ENCODE data around the gene C2CD3.
"Not testable (repeated sequence)": the region's sequence is repeated elsewhere in the genome, so short reads cannot be mapped to it uniquely, and the experiment has no call there.

The C2CD3 gene

DNA sequence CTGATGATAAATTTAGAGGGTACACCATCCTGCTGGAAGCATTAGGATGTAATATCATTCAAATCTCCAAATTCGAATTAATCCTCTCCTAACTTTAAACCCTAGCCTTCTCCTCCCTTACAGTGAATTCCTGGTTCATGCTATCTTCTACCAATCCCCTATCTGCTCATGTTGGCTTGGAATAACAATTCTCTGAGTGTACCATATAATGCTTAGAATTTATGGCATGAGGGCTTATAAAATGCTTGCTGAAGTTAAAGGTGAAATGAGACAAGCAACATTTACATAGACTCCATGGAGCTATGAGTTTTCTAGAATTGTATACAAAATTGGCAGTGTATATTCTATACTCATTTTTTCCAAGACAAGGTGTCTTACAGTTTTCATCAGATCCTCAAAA, 79.3 kb downstream of the C2CD3 start:
- Histone ChIP-seq H3K27me3 (ENCODE audit: insufficient read depth, low read depth, severe bottlenecking) (no peaks in the 10 kb centered on the region), H3K9me3 (ENCODE audit: severe bottlenecking) (no peaks in the 10 kb centered on the region), H3K27ac (no peak overlapping the region), H3K36me3 (peaks cover 80% of the 10 kb centered on the region), H3K4me3 (ENCODE audit: low read depth, low read length) (no peak overlapping the region)
- DNase-seq = no peak
- TF ChIP-seq, protein P1, sequence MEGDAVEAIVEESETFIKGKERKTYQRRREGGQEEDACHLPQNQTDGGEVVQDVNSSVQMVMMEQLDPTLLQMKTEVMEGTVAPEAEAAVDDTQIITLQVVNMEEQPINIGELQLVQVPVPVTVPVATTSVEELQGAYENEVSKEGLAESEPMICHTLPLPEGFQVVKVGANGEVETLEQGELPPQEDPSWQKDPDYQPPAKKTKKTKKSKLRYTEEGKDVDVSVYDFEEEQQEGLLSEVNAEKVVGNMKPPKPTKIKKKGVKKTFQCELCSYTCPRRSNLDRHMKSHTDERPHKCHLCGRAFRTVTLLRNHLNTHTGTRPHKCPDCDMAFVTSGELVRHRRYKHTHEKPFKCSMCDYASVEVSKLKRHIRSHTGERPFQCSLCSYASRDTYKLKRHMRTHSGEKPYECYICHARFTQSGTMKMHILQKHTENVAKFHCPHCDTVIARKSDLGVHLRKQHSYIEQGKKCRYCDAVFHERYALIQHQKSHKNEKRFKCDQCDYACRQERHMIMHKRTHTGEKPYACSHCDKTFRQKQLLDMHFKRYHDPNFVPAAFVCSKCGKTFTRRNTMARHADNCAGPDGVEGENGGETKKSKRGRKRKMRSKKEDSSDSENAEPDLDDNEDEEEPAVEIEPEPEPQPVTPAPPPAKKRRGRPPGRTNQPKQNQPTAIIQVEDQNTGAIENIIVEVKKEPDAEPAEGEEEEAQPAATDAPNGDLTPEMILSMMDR (IDR thresholded peaks at IDR 0.05; ENCODE audit: low read depth, low read length) = no peak

DNA sequence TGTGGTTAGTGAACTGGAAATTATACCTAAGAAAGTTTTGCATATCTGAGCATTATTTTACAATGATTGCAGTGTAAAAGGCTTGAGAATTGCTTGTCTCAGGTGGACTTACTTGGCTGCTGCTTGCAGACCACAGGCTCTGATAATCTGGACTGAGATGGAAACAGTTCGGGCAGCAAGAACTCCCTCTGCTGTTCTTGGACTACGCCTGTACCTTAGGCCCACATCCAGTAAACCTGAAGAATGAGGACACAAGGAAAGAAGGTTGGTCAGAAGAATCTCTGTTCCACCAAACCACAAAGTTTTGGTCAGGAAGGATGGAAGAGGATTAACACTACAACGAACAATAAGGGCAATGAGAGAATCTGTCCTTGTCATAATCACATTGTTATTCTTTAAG, 80.1 kb downstream of the C2CD3 start:
- Histone ChIP-seq H3K27me3 (ENCODE audit: insufficient read depth, low read depth, severe bottlenecking) (no peaks in the 10 kb centered on the region), H3K9me3 (ENCODE audit: severe bottlenecking) (no peaks in the 10 kb centered on the region), H3K4me3 (ENCODE audit: low read depth, low read length) (no peak overlapping the region), H3K36me3 (peaks cover 85% of the 10 kb centered on the region), H3K27ac (no peak overlapping the region)
- TF ChIP-seq, protein P1 (IDR thresholded peaks at IDR 0.05; ENCODE audit: low read depth, low read length) = peak; percentile 48
- DNase-seq = peak; percentile 10

DNA sequence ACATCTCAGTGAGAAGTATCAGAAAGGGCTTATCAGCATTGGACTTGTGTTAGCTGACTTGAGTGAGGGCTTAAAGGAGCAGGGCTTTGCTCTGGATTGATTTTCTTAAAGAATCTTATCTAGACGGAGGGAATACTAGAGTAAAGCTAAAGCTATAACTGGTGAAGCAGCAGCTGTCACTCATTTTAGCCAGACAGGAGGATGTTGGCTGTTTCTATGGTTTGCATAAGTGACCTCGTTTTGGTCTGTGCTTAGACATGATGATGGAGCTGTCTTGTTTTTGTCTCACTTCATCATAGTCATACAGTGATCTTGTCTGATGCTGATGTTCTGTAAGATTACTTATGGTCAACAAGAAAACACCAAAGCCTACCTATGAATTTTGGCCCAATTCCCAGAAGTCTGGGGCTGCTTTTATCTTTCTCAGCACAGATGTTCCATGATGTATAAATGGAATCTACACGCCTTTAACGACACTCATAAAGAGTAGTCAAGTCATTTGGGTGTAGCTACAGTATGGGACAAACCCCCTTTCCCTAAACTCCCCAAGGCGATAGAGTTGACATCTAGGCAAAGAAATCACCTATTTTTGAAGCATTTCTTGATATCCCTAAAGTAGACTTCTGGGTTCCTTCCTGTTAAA, 84.4 kb downstream of the C2CD3 start:
- no peak for DNase-seq

DNA sequence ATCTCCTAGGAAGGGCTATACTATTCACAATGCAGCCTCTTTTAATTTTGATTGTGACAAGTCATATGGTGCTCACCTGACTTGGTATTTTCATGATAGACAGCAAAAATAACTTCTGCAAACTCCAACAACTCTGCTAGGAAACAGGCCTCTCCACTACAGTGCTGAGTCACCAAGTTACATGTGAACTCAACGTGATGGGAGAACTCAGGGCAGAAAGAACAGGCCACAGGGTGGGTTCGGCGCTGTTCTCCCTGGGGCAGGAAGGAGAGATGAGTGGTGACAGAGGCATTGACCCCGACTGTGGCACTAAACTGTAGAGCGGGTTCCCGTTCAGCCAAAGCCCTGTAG, 85.3 kb downstream of the C2CD3 start:
- DNase-seq = no peak
- no peak overlapping the region for H3K4me3 ChIP-seq (ENCODE audit: low read depth, low read length)
- TF ChIP-seq, protein P1 (IDR thresholded peaks at IDR 0.05; ENCODE audit: low read depth, low read length) = no peak
- H3K27ac ChIP-seq = no peak overlapping the region
- peaks cover 83% of the 10 kb centered on the region for H3K36me3 ChIP-seq
- H3K9me3 ChIP-seq (ENCODE audit: severe bottlenecking) = no peaks in the 10 kb centered on the region
- H3K27me3 ChIP-seq (ENCODE audit: insufficient read depth, low read depth, severe bottlenecking) = no peaks in the 10 kb centered on the region

More for the DNA sequence above, 84.4 kb downstream of the C2CD3 start:
- Histone ChIP-seq H3K4me3 (ENCODE audit: low read depth, low read length) (no peak overlapping the region), H3K27ac (no peak overlapping the region), H3K9me3 (ENCODE audit: severe bottlenecking) (no peaks in the 10 kb centered on the region), H3K27me3 (ENCODE audit: insufficient read depth, low read depth, severe bottlenecking) (no peaks in the 10 kb centered on the region), H3K36me3 (peaks cover 83% of the 10 kb centered on the region)
- TF ChIP-seq, protein P1 (IDR thresholded peaks at IDR 0.05; ENCODE audit: low read depth, low read length) = no peak

DNA sequence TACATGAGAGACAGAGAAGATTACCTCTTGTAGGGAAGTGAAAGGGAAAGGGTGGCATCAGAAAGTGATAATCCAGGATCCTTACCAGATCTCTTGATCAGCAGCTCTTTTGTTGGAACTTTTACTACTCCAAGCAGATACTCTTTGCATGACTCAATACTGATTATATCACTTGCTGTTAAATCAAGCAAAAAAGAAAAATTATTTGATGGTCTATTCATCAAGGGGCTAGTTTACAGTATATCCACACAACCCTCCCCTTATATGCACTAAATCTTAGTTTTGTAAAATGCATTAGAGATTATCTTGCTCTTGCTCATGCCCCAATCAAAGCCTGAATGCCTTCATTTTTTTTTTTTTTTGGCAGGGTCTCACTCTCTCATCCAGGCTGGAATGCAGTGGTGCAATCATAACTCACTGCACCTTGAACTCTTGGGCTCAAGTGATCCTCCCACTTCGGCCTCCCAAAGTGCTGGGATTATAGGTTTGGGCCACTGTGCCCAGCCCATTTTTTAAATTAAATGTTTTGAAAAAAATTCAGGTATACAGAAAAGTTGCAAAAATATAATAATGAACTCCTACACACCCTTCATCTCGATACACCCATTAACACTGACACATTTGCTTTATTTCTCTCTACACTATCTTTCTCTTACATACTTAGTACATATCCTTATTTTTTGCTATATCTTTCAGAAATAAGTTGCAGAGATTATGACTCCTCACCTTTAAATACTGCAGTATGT, 85.8 kb downstream of the C2CD3 start:
- H3K36me3 ChIP-seq = peaks cover 77% of the 10 kb centered on the region
- TF ChIP-seq, protein P1 (IDR thresholded peaks at IDR 0.05; ENCODE audit: low read depth, low read length) = no peak
- no peak for DNase-seq

DNA sequence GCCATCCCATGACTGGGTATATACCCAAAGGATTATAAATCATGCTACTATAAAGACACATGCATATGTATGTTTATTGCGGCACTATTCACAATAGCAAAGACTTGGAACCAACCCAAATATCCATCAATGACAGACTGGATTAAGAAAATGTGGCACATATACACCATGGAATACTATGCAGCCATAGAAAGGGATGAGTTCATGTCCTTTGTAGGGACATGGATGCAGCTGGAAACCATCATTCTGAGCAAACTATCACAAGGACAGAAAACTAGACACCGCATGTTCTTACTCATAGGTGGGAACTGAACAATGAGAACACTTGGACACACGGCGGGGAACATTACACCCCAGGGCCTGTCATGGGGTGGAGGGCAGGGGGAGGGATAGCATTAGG, 86.9 kb downstream of the C2CD3 start:
- H3K27me3 ChIP-seq (ENCODE audit: insufficient read depth, low read depth, severe bottlenecking) = not testable (repeated sequence)

More for the DNA sequence above, 85.8 kb downstream of the C2CD3 start:
- Histone ChIP-seq H3K27me3 (ENCODE audit: insufficient read depth, low read depth, severe bottlenecking) (no peaks in the 10 kb centered on the region), H3K4me3 (ENCODE audit: low read depth, low read length) (no peak overlapping the region), H3K27ac (no peak overlapping the region), H3K9me3 (ENCODE audit: severe bottlenecking) (no peaks in the 10 kb centered on the region)

More for the DNA sequence above, 86.9 kb downstream of the C2CD3 start:
- H3K36me3 ChIP-seq = peaks cover 67% of the 10 kb centered on the region
- H3K9me3 ChIP-seq (ENCODE audit: severe bottlenecking); DNase-seq; H3K27ac ChIP-seq; H3K4me3 ChIP-seq (ENCODE audit: low read depth, low read length): not testable (repeated sequence)
